DOHH2 (cell line): ENCODE measurements around the gene ITIH5.

Source experiments
- H3F3A ChIP-seq: fragments of 200-600 bp; sonication (generic), shearing (Covaris generic); 2 replicates; pipeline ENCODE4 v1.6.0; 2016; ENCODE audit warnings: antibody characterized with exemption, mild to moderate bottlenecking; ENCODE audit not compliant: control insufficient read depth, insufficient read depth
- H3K27ac ChIP-seq: fragments of 200-600 bp; sonication (generic); 2 replicates; pipeline ENCODE4 v1.5.1; 2014; ENCODE audit warnings: low read depth, mild to moderate bottlenecking, low read length, moderate library complexity
- H3K27me3 ChIP-seq: fragments of 200-600 bp; sonication (generic); 2 replicates; pipeline ENCODE4 v1.6.1; 2014; ENCODE audit warnings: mild to moderate bottlenecking, low read length, mixed read lengths; ENCODE audit not compliant: control insufficient read depth
- H3K36me3 ChIP-seq: fragments of 200-600 bp; sonication (generic); 2 replicates; pipeline ENCODE4 v1.6.1; 2014; ENCODE audit warnings: mild to moderate bottlenecking, low read length, moderate library complexity, mixed read lengths; ENCODE audit not compliant: control insufficient read depth
- H3K4me1 ChIP-seq: fragments of 200-600 bp; sonication (generic); 2 replicates; pipeline ENCODE4 v1.6.1; 2014; ENCODE audit warnings: mild to moderate bottlenecking, low read length, mixed read lengths; ENCODE audit not compliant: control insufficient read depth
- H3K4me2 ChIP-seq: fragments of 200-600 bp; sonication (generic); 2 replicates; pipeline ENCODE4 v1.6.0; 2014; ENCODE audit warnings: mild to moderate bottlenecking, low read length, moderate library complexity
- H3K4me3 ChIP-seq: fragments of 200-600 bp; sonication (generic); 2 replicates; pipeline ENCODE4 v1.5.1; 2014; ENCODE audit warnings: mild to moderate bottlenecking, low read length, mixed read lengths
- H3K79me2 ChIP-seq: fragments of 200-600 bp; sonication (generic); 2 replicates; pipeline ENCODE4 v1.6.1; 2014; ENCODE audit warnings: mild to moderate bottlenecking, low read length, mixed read lengths; ENCODE audit not compliant: control insufficient read depth
- H3K9me2 ChIP-seq: fragments of 200-600 bp; sonication (generic); replicated peaks from 2 replicates; pipeline ENCODE4 v1.6.1; 2014; ENCODE audit warnings: mild to moderate bottlenecking, low read length, mixed read lengths; ENCODE audit not compliant: control insufficient read depth
- H3K9me3 ChIP-seq: fragments of 200-600 bp; sonication (generic); 2 replicates; pipeline ENCODE4 v1.6.1; 2014; ENCODE audit warnings: antibody characterized with exemption, low read length, mixed read lengths; ENCODE audit not compliant: control insufficient read depth, insufficient read depth
- H4K20me1 ChIP-seq: fragments of 200-600 bp; sonication (generic); 2 replicates; pipeline ENCODE4 v1.6.0; 2014; ENCODE audit warnings: low read depth, mild to moderate bottlenecking, antibody characterized with exemption, low read length, moderate library complexity; ENCODE audit not compliant: control insufficient read depth, insufficient read depth
- CTCF ChIP-seq: fragments of 200-600 bp; sonication (generic); IDR thresholded peaks from one replicate; pipeline ENCODE4 v1.5.1; 2014; ENCODE audit warnings: antibody characterized with exemption, mild to moderate bottlenecking, low read depth, low read length; ENCODE audit not compliant: poor library complexity, severe bottlenecking
- EZH2phosphoT487 ChIP-seq: fragments of 200-600 bp; sonication (generic); IDR thresholded peaks from 2 replicates; pipeline ENCODE4 v1.6.1; 2017; ENCODE audit warnings: borderline replicate concordance, mild to moderate bottlenecking, antibody characterized with exemption, low read length, moderate library complexity, mixed read lengths

The ITIH5 gene

GRCh38 chr10:7541137-7542087 lies 125.4 kb downstream of the ITIH5 start:
- Histone ChIP-seq H3K4me3 (no peak overlapping the region), H3K9me3 (no peaks in the 10 kb centered on the region), H4K20me1 (no peaks in the 10 kb centered on the region), H3F3A (no peaks in the 10 kb centered on the region), H3K27ac (no peak overlapping the region), H3K27me3 (no peaks in the 10 kb centered on the region), H3K4me2 (no peak overlapping the region), H3K36me3 (no peaks in the 10 kb centered on the region), H3K9me2 (no peaks in the 10 kb centered on the region), H3K4me1 (no peaks in the 10 kb centered on the region), H3K79me2 (no peaks in the 10 kb centered on the region)
- no peak for TF ChIP-seq EZH2phosphoT487
- no peak for TF ChIP-seq CTCF

DNA sequence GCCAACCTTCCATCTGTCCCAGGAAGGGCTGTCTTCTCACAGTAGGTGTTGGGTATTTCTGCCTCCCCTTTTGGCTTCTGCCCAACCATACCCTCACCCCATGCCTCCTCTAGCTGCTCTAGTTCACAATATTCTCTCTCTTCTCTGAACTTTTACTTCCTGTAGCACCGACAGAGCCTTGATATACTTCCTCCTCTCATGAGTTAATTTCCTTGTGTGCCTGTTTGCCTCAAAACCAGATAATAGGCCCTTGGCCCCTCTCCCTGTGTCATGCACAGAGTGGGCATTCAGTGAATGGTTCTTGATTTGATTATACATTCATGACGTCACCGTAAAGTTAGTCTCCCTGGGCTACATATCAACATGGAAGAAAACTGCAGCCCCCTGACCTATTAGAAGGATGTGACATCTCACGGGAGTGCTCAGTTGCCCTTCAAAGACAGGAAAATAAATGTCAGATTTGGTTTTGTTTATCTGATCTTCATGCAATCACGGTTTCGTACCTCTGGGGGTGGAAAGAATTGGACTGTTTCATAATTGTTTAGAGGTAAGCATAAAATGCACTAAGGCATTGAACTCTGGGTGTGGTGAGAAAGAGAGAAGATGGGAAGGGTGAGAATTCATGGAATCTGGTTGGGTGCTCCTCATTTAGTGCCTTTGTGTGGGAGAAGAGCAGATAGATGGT lies 127.7 kb downstream of the ITIH5 start:
- Histone ChIP-seq H3K79me2 (no peaks in the 10 kb centered on the region), H4K20me1 (no peaks in the 10 kb centered on the region), H3F3A (no peaks in the 10 kb centered on the region), H3K9me3 (no peaks in the 10 kb centered on the region), H3K27me3 (no peaks in the 10 kb centered on the region), H3K36me3 (no peaks in the 10 kb centered on the region), H3K27ac (no peak overlapping the region), H3K9me2 (no peaks in the 10 kb centered on the region), H3K4me3 (no peak overlapping the region), H3K4me2 (no peak overlapping the region), H3K4me1 (no peaks in the 10 kb centered on the region)
- TF ChIP-seq EZH2phosphoT487 (no peak), CTCF (no peak)

DNA sequence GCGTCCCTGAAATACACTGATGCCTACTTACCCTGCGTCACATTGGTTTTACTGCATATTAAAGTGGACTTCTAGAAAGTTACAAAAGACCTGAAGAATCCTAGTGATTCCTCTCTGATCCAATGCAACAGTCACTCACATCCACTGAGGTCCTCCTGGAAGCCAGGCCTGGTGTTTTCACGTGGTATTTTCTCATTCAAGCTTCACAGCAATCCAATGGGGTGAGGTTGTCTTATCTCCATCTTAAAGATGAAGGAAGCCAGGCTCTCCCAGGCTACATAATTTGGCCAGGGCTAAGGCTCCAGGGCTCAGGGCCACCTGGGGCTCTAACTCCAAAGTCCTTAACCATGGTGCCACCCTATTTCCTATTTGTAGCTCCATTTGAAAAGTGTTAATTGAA lies 129.6 kb downstream of the ITIH5 start:
- Histone ChIP-seq H3K79me2 (no peaks in the 10 kb centered on the region), H3K4me2 (no peak overlapping the region), H3K4me3 (no peak overlapping the region), H3K27ac (no peak overlapping the region), H3K9me2 (no peaks in the 10 kb centered on the region), H3K9me3 (no peaks in the 10 kb centered on the region), H3K27me3 (no peaks in the 10 kb centered on the region), H4K20me1 (no peaks in the 10 kb centered on the region), H3K4me1 (no peaks in the 10 kb centered on the region), H3K36me3 (no peaks in the 10 kb centered on the region), H3F3A (no peaks in the 10 kb centered on the region)
- TF ChIP-seq EZH2phosphoT487, result no peak
- TF ChIP-seq CTCF, result no peak
